Measurements from ENCODE around the gene DLG2.

DNA sequence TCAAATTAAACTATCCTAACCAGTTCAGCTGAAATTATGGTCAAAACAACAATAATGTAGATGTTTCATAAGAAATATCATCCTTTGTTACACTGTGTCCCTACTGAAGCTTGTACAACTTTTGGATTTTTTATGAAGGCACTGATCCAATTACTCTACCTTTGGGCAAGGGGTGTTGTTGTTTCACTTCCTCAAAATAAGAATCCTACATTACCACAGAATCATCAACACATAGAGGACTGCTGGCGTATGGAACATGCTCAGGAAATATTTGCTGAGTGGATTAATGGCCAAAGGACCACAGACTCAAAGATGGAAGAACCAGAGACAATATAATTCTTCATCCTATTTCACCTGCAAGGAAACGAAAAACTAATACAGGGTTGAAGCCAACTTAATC lies 1433.4 kb downstream of the DLG2 start:
- TF ChIP-seq CEBPB (IDR thresholded peaks at IDR 0.05) (no peak), NFIC (IDR thresholded peaks at IDR 0.05) (no peak), TAF1 (IDR thresholded peaks at IDR 0.05; ENCODE audit: low read depth) (no peak), EP300 (IDR thresholded peaks at IDR 0.05; ENCODE audit: borderline replicate concordance) (no peak), REST (IDR thresholded peaks at IDR 0.05; ENCODE audit: low read depth) (no peak), MAX (IDR thresholded peaks at IDR 0.05) (no peak), TEAD4 (IDR thresholded peaks at IDR 0.05) (no peak)
